ENCODE results near the gene HTRA1.

The HTRA1 gene

GRCh38 chr10:122553341-122553740 lies 92.0 kb downstream of the HTRA1 start:
- Histone ChIP-seq H3F3A (ENCODE audit: low read depth) (no peaks in the 10 kb centered on the region), H3K9me3 (ENCODE audit: insufficient read depth, low read depth, low read length) (no peaks in the 10 kb centered on the region), H2AFZ (ENCODE audit: low read length) (no peak overlapping the region), H3K79me2 (ENCODE audit: insufficient read depth, low read length) (no peaks in the 10 kb centered on the region), H3K27me3 (ENCODE audit: insufficient read depth, low read length, poor library complexity, severe bottlenecking) (no peaks in the 10 kb centered on the region), H3K36me3 (ENCODE audit: insufficient read depth, low read length) (no peaks in the 10 kb centered on the region), H4K20me1 (ENCODE audit: insufficient read depth, low read length, poor library complexity, severe bottlenecking) (no peaks in the 10 kb centered on the region), H3K4me2 (ENCODE audit: low read depth, low read length, poor library complexity, severe bottlenecking) (no peak overlapping the region), H3K4me3 (ENCODE audit: low read length, poor library complexity, severe bottlenecking) (no peak overlapping the region), H3K9me2 (replicated peaks; ENCODE audit: low read depth, low read length) (no peaks in the 10 kb centered on the region), H3K4me1 (ENCODE audit: insufficient read depth, low read length, poor library complexity, severe bottlenecking) (peaks cover 42% of the 10 kb centered on the region), H3K9ac (ENCODE audit: low read depth, low read length, poor library complexity, severe bottlenecking) (no peak overlapping the region)
- TF ChIP-seq, protein P1, sequence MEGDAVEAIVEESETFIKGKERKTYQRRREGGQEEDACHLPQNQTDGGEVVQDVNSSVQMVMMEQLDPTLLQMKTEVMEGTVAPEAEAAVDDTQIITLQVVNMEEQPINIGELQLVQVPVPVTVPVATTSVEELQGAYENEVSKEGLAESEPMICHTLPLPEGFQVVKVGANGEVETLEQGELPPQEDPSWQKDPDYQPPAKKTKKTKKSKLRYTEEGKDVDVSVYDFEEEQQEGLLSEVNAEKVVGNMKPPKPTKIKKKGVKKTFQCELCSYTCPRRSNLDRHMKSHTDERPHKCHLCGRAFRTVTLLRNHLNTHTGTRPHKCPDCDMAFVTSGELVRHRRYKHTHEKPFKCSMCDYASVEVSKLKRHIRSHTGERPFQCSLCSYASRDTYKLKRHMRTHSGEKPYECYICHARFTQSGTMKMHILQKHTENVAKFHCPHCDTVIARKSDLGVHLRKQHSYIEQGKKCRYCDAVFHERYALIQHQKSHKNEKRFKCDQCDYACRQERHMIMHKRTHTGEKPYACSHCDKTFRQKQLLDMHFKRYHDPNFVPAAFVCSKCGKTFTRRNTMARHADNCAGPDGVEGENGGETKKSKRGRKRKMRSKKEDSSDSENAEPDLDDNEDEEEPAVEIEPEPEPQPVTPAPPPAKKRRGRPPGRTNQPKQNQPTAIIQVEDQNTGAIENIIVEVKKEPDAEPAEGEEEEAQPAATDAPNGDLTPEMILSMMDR (conservative IDR thresholded peaks at IDR 0.05; ENCODE audit: low read length): no peak
- no peak for TF ChIP-seq EZH2phosphoT487 (IDR thresholded peaks at IDR 0.05; ENCODE audit: borderline replicate concordance)

DNA sequence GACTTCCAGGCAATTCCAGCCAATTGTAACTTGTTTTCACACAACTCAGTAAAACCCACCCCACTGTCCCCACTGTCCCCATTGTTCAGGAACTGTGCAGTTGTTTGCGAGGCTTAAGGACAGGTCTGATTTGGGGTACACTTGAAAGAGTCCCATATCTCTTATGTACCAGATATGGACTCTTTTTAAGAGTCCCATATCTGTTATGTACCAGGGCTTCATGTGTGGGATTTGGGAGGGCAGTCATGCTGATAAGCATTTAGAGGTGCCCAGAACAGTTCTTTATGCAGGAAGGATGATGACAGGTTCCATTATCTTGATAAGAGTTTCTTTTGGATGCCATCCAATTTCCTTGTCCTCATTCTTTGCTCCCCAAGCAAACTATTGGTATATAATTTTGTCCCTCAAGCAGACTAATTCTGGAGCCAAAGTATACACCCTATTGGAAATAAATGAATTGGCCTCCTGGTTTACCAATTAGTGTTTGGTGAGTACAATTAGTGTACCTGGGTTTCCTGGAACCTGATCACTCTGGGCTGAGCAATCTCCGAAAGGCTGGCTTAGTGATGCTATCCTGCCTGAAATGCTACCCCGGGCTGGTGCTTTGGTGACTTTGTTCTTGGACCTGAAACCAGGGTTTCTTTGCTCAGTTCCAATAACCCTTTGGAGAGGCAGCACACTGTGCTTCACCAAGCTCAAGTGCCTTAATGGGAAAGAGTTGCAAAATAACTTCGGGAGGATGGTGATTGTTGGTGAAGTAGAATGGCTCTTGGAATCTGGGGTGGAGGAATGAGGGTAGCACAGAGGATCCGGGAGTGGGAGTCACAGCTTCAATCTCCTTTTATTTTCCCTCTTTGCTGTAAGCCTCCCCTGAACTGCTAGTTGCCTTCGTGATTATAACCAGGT lies 93.0 kb downstream of the HTRA1 start:
- Histone ChIP-seq H3K4me3 (ENCODE audit: low read length, poor library complexity, severe bottlenecking) (no peak overlapping the region), H2AFZ (ENCODE audit: low read length) (no peak overlapping the region), H3K4me2 (ENCODE audit: low read depth, low read length, poor library complexity, severe bottlenecking) (no peak overlapping the region), H4K20me1 (ENCODE audit: insufficient read depth, low read length, poor library complexity, severe bottlenecking) (no peaks in the 10 kb centered on the region), H3K9ac (ENCODE audit: low read depth, low read length, poor library complexity, severe bottlenecking) (no peak overlapping the region), H3F3A (ENCODE audit: low read depth) (no peaks in the 10 kb centered on the region), H3K9me2 (replicated peaks; ENCODE audit: low read depth, low read length) (no peaks in the 10 kb centered on the region), H3K4me1 (ENCODE audit: insufficient read depth, low read length, poor library complexity, severe bottlenecking) (peaks cover 53% of the 10 kb centered on the region), H3K27me3 (ENCODE audit: insufficient read depth, low read length, poor library complexity, severe bottlenecking) (no peaks in the 10 kb centered on the region), H3K36me3 (ENCODE audit: insufficient read depth, low read length) (no peaks in the 10 kb centered on the region), H3K9me3 (ENCODE audit: insufficient read depth, low read depth, low read length) (no peaks in the 10 kb centered on the region), H3K79me2 (ENCODE audit: insufficient read depth, low read length) (no peaks in the 10 kb centered on the region)
- TF ChIP-seq EZH2phosphoT487 (IDR thresholded peaks at IDR 0.05; ENCODE audit: borderline replicate concordance): no peak
- TF ChIP-seq, protein P1 (conservative IDR thresholded peaks at IDR 0.05; ENCODE audit: low read length): no peak

- peaks cover 62% of the 10 kb centered on the region for H3K4me1 ChIP-seq (ENCODE audit: insufficient read depth, low read length, poor library complexity, severe bottlenecking)
- H3K79me2 ChIP-seq (ENCODE audit: insufficient read depth, low read length): no peaks in the 10 kb centered on the region
- no peaks in the 10 kb centered on the region for H3K27me3 ChIP-seq (ENCODE audit: insufficient read depth, low read length, poor library complexity, severe bottlenecking)
- H2AFZ ChIP-seq (ENCODE audit: low read length): no peak overlapping the region
- H3K9me2 ChIP-seq (replicated peaks; ENCODE audit: low read depth, low read length): no peaks in the 10 kb centered on the region
- no peaks in the 10 kb centered on the region for H3K9me3 ChIP-seq (ENCODE audit: insufficient read depth, low read depth, low read length)
- H3F3A ChIP-seq (ENCODE audit: low read depth): no peaks in the 10 kb centered on the region
- no peak overlapping the region for H3K4me3 ChIP-seq (ENCODE audit: low read length, poor library complexity, severe bottlenecking)
- H4K20me1 ChIP-seq (ENCODE audit: insufficient read depth, low read length, poor library complexity, severe bottlenecking): no peaks in the 10 kb centered on the region
- no peak overlapping the region for H3K9ac ChIP-seq (ENCODE audit: low read depth, low read length, poor library complexity, severe bottlenecking)
- H3K4me2 ChIP-seq (ENCODE audit: low read depth, low read length, poor library complexity, severe bottlenecking): no peak overlapping the region
- TF ChIP-seq EZH2phosphoT487 (IDR thresholded peaks at IDR 0.05; ENCODE audit: borderline replicate concordance): no peak
- no peaks in the 10 kb centered on the region for H3K36me3 ChIP-seq (ENCODE audit: insufficient read depth, low read length)
Measured at GRCh38 chr10:122555442-122555841, 94.1 kb downstream of the HTRA1 start.

Data from Loucy (cell line).